ENCODE data around the gene CACNA2D3.

Gene CACNA2D3

GRCh38 chr3:54999811-55000210 lies 877.5 kb downstream of the CACNA2D3 start:
- no peak for DNase-seq

- DNase-seq, result no peak
Measured at GRCh38 chr3:55000546-55000945, 878.2 kb downstream of the CACNA2D3 start.

DNA sequence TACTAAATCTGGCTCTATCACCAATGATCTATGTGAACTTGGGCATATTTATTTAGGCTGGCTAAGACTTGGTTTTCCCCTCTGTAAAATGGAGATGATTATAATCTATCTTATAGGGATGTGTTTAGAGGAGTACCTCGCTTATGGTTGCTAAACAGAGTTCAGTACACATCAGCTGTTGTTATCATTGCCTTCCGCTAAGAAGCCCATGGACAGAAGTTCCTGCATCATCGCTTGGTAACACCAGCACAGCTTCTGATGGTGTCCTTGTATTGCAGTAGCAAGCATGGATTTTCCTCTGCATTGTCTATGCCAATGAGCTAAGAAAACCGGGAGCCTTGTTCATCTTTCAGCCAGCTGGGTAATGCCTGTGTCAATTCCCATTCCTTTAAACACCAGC lies 878.6 kb downstream of the CACNA2D3 start:
- no peak for DNase-seq

GRCh38 chr3:55002416-55002930 lies 880.1 kb downstream of the CACNA2D3 start:
- DNase-seq, result no peak

DNA sequence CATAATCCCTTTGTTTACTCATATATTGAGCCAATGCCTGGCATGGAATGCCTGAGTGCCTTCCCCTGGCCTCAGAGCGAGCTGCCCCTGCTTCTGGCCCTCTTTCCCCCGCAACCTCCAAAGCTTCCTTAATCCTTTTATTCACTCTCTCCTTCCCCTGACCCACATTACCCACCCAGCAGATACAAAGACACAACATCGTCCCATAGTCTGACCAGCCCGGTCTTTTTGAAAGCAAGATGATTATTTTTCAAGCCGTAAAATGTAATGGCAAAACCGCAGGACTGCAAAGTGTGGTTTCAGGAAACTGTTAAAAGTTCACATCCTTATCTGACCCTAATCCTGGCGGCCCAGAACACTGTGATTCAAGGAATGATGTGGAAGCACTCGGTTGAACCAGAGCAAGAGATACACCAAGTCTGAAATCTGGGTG lies 883.9 kb downstream of the CACNA2D3 start:
- DNase-seq, result no peak

DNA sequence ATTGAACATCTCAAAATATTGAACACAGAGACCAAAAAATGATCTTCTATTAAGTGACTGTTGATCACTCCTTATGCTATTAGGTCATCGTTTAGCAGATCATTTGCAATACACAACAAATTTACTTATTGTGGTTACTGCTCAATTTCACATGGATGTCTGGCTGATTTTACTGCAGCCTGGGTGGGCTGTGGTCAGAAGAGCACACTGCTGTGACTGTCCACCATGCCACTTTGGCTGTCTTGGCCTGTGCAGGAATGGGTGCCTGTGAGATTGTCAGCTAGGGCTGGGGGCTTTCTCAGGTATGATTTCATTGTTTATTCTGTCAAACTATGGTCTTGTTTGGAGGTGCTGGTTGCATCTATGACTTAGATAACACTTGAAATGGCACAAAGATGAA lies 885.6 kb downstream of the CACNA2D3 start:
- no peak for DNase-seq

DNA sequence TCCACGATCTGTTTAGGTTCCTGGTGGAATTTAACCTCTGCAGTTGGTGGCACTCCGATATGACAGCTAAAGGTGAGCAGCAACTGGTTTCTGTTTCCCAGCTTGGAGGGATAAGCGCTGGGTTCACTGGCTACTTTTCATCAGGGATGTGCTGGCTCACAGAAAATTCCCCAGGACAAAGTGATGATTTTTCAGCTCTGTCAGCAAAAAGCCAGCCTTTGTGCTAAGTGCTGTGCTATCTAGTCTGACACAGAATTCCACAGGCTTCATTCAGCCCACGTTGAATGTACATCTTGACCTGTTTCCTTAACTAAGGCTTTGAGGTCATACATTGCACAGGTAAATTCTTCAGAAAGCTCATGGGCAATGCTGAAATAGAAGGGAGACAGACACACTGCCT lies 887.0 kb downstream of the CACNA2D3 start:
- no peak for DNase-seq

GRCh38 chr3:55012091-55012490 lies 889.7 kb downstream of the CACNA2D3 start:
- DNase-seq, result no peak

DNA sequence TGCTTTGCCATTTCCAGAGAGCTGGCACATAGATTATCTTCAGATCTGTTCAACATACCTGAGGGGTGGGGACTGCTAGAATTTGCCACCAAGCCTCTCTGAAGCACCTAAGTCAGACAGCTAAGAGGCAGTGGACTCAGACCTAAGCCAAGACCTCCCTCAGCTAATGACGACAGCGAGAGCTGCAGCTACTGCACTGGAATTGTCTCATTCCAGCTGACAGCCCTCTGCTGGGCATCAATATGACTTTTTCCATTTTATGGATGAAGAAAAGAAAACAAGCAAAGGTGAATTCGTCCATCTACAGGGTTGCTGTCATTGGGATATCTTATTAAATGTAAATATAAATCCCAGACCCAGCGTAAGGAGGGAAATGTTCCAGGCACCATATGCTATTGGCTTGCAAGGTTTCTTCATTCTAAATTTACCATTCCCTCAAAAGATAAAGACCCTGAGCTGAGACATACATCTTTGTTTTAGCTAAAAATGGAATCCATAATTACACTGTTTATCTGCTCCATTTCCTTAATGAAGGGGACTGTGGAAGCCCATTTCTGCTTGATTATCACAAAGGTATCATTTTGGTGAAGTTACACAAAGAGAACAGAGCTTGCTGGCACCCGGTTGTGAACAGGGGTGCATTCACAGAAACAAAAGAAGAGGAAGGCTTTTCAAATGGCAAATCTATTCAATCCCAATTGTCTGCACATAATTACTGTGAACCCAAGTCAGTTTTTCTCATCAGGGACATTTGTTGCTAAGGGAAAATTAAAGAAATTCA lies 891.0 kb downstream of the CACNA2D3 start:
- DNase-seq, result no peak

- no peak for DNase-seq
Measured at GRCh38 chr3:55014081-55014480, 891.7 kb downstream of the CACNA2D3 start.

GRCh38 chr3:55014906-55015305 lies 892.6 kb downstream of the CACNA2D3 start:
- DNase-seq, result no peak

- no peak for DNase-seq
Measured at GRCh38 chr3:55017876-55018275, 895.5 kb downstream of the CACNA2D3 start.

GRCh38 chr3:55030938-55031337 lies 908.6 kb downstream of the CACNA2D3 start:
- DNase-seq, result no peak

GRCh38 chr3:55036883-55037577 lies 914.7 kb downstream of the CACNA2D3 start:
- no peak for DNase-seq

DNA sequence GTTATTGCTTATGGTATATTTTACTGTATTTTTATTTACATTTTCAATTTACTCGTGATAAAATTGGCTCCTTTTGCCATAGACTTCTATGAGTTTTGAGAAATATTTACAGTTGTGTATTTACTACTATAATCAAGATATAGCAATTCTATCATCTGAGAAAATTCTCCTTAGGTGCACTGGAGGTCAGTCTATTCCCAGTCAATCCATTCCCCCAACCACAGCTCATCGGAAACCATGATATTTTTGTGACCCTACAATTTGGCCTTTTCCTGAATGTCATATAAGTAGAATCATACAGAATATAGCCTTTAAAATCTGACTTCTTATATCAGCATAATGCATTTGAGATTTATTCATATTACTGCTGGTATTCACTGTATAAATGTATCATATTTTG lies 920.2 kb downstream of the CACNA2D3 start:
- DNase-seq, result no peak

DNA sequence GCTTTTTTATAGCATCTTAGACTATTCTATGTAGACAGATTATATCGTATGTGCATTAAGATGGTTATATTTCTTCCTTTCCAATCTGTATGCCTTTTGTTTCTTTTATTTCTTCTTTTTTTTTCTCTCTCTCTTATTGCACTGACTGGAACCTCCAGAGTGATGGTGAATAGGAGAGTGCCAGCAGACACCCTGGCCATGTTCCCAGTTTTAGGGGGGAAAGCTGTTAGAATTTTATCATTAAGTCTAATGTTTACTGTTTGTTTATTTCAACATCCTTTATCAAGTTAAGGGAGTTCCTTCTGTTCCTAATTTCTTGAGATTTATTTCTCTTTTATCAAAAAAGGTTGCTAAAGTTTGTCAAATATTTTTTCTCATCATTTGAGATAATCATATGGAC lies 922.1 kb downstream of the CACNA2D3 start:
- DNase-seq, result no peak

DNA sequence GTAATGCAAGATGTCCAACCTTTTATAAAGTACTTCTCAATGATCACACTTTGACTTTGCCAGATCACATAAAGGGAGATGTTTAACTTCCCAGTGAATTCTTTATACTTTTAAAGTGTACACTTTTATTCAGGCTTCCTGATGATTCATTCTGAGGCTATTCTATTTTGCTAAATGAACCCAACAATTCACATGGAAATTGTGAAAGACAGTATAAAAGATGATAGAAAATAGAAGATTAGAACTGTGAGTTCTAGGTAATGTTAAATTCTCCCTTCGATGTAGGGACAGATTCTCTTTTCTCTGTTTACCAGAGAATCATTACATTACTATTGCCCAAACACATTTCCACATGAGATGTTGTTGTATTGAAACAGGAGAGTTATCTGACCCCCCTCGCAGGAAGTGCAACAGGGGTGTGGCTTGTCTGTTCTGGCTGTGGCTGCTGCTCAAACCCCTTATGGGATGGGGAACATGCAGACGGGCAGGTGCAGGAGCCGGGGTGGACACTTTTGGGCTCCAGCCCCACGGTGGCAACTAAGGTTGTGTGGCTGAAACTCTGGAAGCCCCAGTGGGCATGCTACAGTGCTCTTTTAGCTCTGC lies 936.8 kb downstream of the CACNA2D3 start:
- no peak for DNase-seq

GRCh38 chr3:55060896-55061719 lies 938.8 kb downstream of the CACNA2D3 start:
- no peak for DNase-seq

- DNase-seq, result no peak
Measured at GRCh38 chr3:55061720-55062034, 939.3 kb downstream of the CACNA2D3 start.

GRCh38 chr3:55064164-55064563 lies 941.8 kb downstream of the CACNA2D3 start:
- no peak for DNase-seq

DNA sequence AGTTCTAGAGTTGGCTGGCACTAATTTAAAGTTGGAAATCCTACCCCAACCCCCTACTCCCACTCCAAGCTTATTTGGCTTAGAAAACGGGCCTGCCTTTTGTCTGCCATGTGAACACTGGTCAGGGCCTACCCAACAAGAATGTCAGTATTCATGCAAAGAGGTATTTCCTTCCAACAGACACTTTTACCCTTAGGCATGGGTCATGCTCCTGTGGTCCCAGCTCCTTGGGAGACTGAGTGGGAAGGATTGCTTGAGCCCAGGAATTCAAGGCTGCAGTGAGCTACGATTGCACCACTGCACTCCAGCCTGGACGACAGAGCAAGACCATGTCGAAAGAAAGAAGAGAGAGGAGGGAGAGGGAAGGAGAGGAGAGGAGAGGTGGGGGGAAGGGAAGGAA lies 943.0 kb downstream of the CACNA2D3 start:
- no peak for DNase-seq

DNA sequence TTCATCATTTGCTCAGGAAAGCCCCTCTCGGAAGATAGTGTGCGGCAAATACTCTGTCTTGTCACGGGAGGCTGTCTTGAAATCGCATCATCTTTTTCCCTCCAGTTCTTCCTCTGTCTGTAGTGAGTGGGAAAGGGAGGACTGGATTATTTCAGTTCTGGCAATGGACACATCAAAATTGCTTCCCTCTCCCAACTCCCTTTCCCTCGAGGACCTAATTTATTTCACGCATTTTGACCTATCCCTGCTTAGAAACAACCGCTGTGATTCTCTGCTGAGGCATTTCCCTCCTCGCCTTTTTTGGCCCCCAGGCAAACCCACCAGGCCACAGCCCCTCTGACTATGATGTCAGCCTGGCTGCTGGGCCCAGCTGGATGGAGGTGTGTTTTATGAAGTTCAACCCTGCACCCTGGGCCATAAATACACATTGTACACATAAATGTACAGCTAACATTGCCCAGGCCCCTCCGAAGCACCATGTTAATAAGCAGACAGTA lies 944.2 kb downstream of the CACNA2D3 start:
- DNase-seq, result no peak

DNA sequence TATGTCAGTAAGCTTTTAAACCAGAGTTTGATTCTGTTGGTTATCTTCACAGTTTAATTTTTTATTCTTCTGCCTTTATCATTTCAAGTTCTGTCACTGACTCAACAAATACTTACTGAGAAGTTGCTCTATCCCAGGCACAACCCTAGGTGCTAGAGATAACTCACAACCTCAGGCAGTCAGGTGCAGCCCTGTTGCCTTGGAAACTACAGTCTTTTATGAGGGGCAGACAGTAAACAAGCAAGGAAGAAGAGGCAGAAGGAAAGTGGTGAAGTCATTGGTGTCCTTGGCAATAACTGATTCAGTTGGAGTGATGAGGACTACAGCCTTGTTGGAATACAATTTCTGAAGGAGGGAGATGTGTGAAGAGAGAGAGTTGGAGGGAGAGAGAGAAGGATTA lies 947.6 kb downstream of the CACNA2D3 start:
- no peak for DNase-seq

Data from activated CD4-positive, alpha-beta T cell treated with anti-CD3 and anti-CD28 coated beads, Interleukin-10, Interleukin-2, amounts not matched to agents 100 ng/mL and 50 ng/mL, durations not matched to agents 16 hours and 8 hours (primary cell).